ENCODE measurements around the gene STK11. TPM values are rescaled to one million over a fixed set of nuclear protein-coding genes. Genes with fewer than 3 reads are reported as not detected.

Gene STK11
- total RNA-seq, 1 experiment from 2014 or later = 56.7 TPM

GRCh38 chr19:1275260-1275975 is 69.8 kb downstream of the STK11 start, which contains the start of gene FAM174C:
Gene FAM174C, plus strand, starts transcription at chr19:1275530. Its CDS starts 20 bp downstream, at chr19:1275550.
- no TSS peak for BruUV-seq (replicated peaks)
- Mint-ChIP-seq H3K4me3 (ENCODE audit: unreplicated experiment) (peak within 1 kb of the TSS; percentile 83), H3K4me1 (ENCODE audit: low read depth, unreplicated experiment) (peaks cover 16% of the 10 kb centered on the region), H3K27ac (ENCODE audit: unreplicated experiment) (peak within 1 kb of the TSS; percentile 91), H3K36me3 (ENCODE audit: insufficient read depth, unreplicated experiment) (peaks cover 78% of the 10 kb centered on the region), H3K9me3 (ENCODE audit: unreplicated experiment) (no peaks in the 10 kb centered on the region), H3K27me3 (ENCODE audit: insufficient read depth, unreplicated experiment) (no peaks in the 10 kb centered on the region)
- Histone ChIP-seq H3K4me3 (ENCODE audit: low read depth, low read length) (peak within 1 kb of the TSS; percentile 86), H3K36me3 (ENCODE audit: control insufficient read depth, insufficient read depth, low read length) (peaks cover 5% of the 10 kb centered on the region), H3K9me3 (no peaks in the 10 kb centered on the region), H3K27me3 (replicated peaks; ENCODE audit: control insufficient read depth, insufficient read depth, low read length) (no peaks in the 10 kb centered on the region), H3K4me1 (peaks cover 23% of the 10 kb centered on the region)
- DNase-seq = peak; percentile 94 to 96
- intact Hi-C loops (cut with micrococcal nuclease; ENCODE audit: unreplicated experiment) = loop anchor here (5.0 kb wide), 1 partner anchor 42 kb away; no protein-coding TSS in a partner anchor
- ChIA-PET POLR2A (interaction anchor here (0.5 to 1.0 kb wide), 7 partner anchors 9 to 488 kb away, joined by 3 to 9 read pairs (median 3); a partner anchor contains a TSS), CTCF (interaction anchor here (0.6 to 1.0 kb wide), 2 partner anchors 9 to 31 kb away, joined by 5 to 9 read pairs; no protein-coding TSS in a partner anchor)
- TF ChIP-seq CTCF (IDR thresholded peaks at IDR 0.05; ENCODE audit: insufficient read depth in 1 of 2, low read depth in 1 of 2, low read length in 1 of 2, severe bottlenecking in 1 of 2, unreplicated experiment in 1 of 2) = no peak

- peaks cover 16% of the 10 kb centered on the region for H3K4me1 Mint-ChIP-seq (ENCODE audit: low read depth, unreplicated experiment)
- H3K4me1 ChIP-seq = peaks cover 17% of the 10 kb centered on the region
- peaks cover 5% of the 10 kb centered on the region for H3K36me3 ChIP-seq (ENCODE audit: control insufficient read depth, insufficient read depth, low read length)
- DNase-seq = no peak
- TF ChIP-seq CTCF (IDR thresholded peaks at IDR 0.05; ENCODE audit: insufficient read depth in 1 of 2, low read depth in 1 of 2, low read length in 1 of 2, severe bottlenecking in 1 of 2, unreplicated experiment in 1 of 2) = no peak
- H3K9me3 ChIP-seq = no peaks in the 10 kb centered on the region
- no peaks in the 10 kb centered on the region for H3K27me3 ChIP-seq (replicated peaks; ENCODE audit: control insufficient read depth, insufficient read depth, low read length)
- H3K4me3 ChIP-seq (ENCODE audit: low read depth, low read length) = peak overlapping the region; percentile 86
- BruUV-seq (replicated peaks) = TSS peak; percentile 12
- H3K4me3 Mint-ChIP-seq (ENCODE audit: unreplicated experiment) = peak overlapping the region; percentile 83
- peak overlapping the region; percentile 91 for H3K27ac Mint-ChIP-seq (ENCODE audit: unreplicated experiment)
- H3K9me3 Mint-ChIP-seq (ENCODE audit: unreplicated experiment) = no peaks in the 10 kb centered on the region
- peaks cover 72% of the 10 kb centered on the region for H3K36me3 Mint-ChIP-seq (ENCODE audit: insufficient read depth, unreplicated experiment)
- CTCF ChIA-PET = no interaction called here
- H3K27me3 Mint-ChIP-seq (ENCODE audit: insufficient read depth, unreplicated experiment) = no peaks in the 10 kb centered on the region
- POLR2A ChIA-PET = no interaction called here
- intact Hi-C loops (cut with micrococcal nuclease; ENCODE audit: unreplicated experiment) = loop anchor here (5.0 kb wide), 1 partner anchor 41 kb away; no protein-coding TSS in a partner anchor
These were observed 70.5 kb downstream of the STK11 start for GRCh38 chr19:1275976-1276627.

GRCh38 chr19:1276628-1277022 is 71.0 kb downstream of the STK11 start:
- Mint-ChIP-seq H3K36me3 (ENCODE audit: insufficient read depth, unreplicated experiment) (peaks cover 69% of the 10 kb centered on the region), H3K4me1 (ENCODE audit: low read depth, unreplicated experiment) (peaks cover 16% of the 10 kb centered on the region), H3K9me3 (ENCODE audit: unreplicated experiment) (no peaks in the 10 kb centered on the region), H3K4me3 (ENCODE audit: unreplicated experiment) (peak overlapping the region; percentile 83), H3K27me3 (ENCODE audit: insufficient read depth, unreplicated experiment) (no peaks in the 10 kb centered on the region), H3K27ac (ENCODE audit: unreplicated experiment) (peak overlapping the region; percentile 91)
- no TSS peak for BruUV-seq (replicated peaks)
- TF ChIP-seq CTCF (IDR thresholded peaks at IDR 0.05; ENCODE audit: insufficient read depth in 1 of 2, low read depth in 1 of 2, low read length in 1 of 2, severe bottlenecking in 1 of 2, unreplicated experiment in 1 of 2) = no peak
- intact Hi-C loops (cut with micrococcal nuclease; ENCODE audit: unreplicated experiment) = loop anchor here (5.0 kb wide), 1 partner anchor 41 kb away; no protein-coding TSS in a partner anchor
- Histone ChIP-seq H3K9me3 (no peaks in the 10 kb centered on the region), H3K4me3 (ENCODE audit: low read depth, low read length) (peak overlapping the region; percentile 86), H3K4me1 (peaks cover 14% of the 10 kb centered on the region), H3K36me3 (ENCODE audit: control insufficient read depth, insufficient read depth, low read length) (peaks cover 5% of the 10 kb centered on the region), H3K27me3 (replicated peaks; ENCODE audit: control insufficient read depth, insufficient read depth, low read length) (no peaks in the 10 kb centered on the region)
- DNase-seq = no peak
- POLR2A ChIA-PET = no interaction called here
- CTCF ChIA-PET = no interaction called here
